Esophagus squamous epithelium (tissue), 5 donors: ENCODE data around the gene CA11. TPM values are rescaled to one million over a fixed set of nuclear protein-coding genes. Genes with fewer than 3 reads are reported as not detected.

ENCODE experiments used
- DNase-seq: peaks from one replicate; lab custom pipeline; 2025; lab: John Stamatoyannopoulos, UW
- H3K27ac ChIP-seq, 4 donors: fragments of 200-600 bp; sonication (generic); one replicate each; pipeline ENCODE4 v1.5.1; 2016 to 2019; ENCODE audit warnings: mild to moderate bottlenecking in 1 of 4
- H3K27me3 ChIP-seq, 4 donors: fragments of 200-600 bp; sonication (generic); 1 replicate in 3 of 4; 2 replicates in 1 of 4; pipeline versions ENCODE4 v1.5.1 to v1.6.0; 2017 to 2021; ENCODE audit warnings: antibody characterized with exemption in 1 of 4
- H3K36me3 ChIP-seq, 3 donors: fragments of 200-600 bp; sonication (generic); one replicate each; pipeline ENCODE4 v1.5.1; 2016 to 2019
- H3K4me1 ChIP-seq, 3 donors: fragments of 200-600 bp; sonication (generic); one replicate each; pipeline ENCODE4 v1.5.1; 2017 to 2019
- H3K4me3 ChIP-seq, 4 donors: fragments of 200-600 bp; sonication (generic); 1 replicate in 3 of 4; 2 replicates in 1 of 4; pipeline ENCODE4 v1.5.1; 2016 to 2019; ENCODE audit warnings: mild to moderate bottlenecking in 2 of 4, moderate library complexity in 1 of 4
- H3K9me3 ChIP-seq, 3 donors: fragments of 200-600 bp; sonication (generic); one replicate each; pipeline ENCODE4 v1.5.1; 2016 to 2019
- CTCF ChIP-seq, 6 experiments: fragments of 450-650 bp in 4 of 6; fragments of 200-600 bp in 2 of 6; sonication (generic) in 2 of 6; IDR thresholded peaks; one replicate each; pipeline ENCODE4 v1.5.1; 2016 to 2019; ENCODE audit warnings: antibody characterized with exemption in 6 of 6, mild to moderate bottlenecking in 4 of 6, moderate library complexity in 4 of 6
- POLR2A ChIP-seq, 4 donors: fragments of 450-650 bp; IDR thresholded peaks; one replicate each; pipeline ENCODE4 v1.6.1; 2017; ENCODE audit warnings: antibody characterized with exemption in 4 of 4, mild to moderate bottlenecking in 4 of 4, moderate library complexity in 3 of 4
- WGBS, 2 donors: methylation state at CpG; one replicate each; pipeline ENCODE4 v1.1.5; 2018; 5-methylcytosine and 5-hydroxymethylcytosine counted together
- intact Hi-C: fragments of 100-400 bp; cut with DNase I; formaldehyde crosslinking; loops from one replicate; pipeline ENCODE4 v1.15.0; 2022
- total RNA-seq, 4 donors: library from RNA; depleted of rRNA; stranded (reverse); fragments of >200 nt; gene quantifications; one replicate each; pipeline ENCODE4 v1.1.0, GENCODE V29; 2016
- donor health status: DM: yes; HTN: yes; CAD: no.

Gene CA11
- total RNA-seq, 4 donors from 2014 or later: 1.4 to 6.9 (median 5.2) TPM

- H3K27ac ChIP-seq: peak overlapping the region; percentile 95 to 98 (median 96)
- H3K36me3 ChIP-seq: peaks cover 0 to 27% (median 0%) of the 10 kb centered on the region in 3 donors
- no peak for TF ChIP-seq CTCF (IDR thresholded peaks at IDR 0.05)
- peak in 3 of 4 donors; percentile 68 to 92 (median 85) for TF ChIP-seq POLR2A (IDR thresholded peaks at IDR 0.05)
- H3K4me1 ChIP-seq: peaks cover 45 to 86% (median 52%) of the 10 kb centered on the region in 3 donors
- H3K27me3 ChIP-seq: no peaks in the 10 kb centered on the region
- peak overlapping the region; percentile 63 to 86 (median 76) for H3K4me3 ChIP-seq
- intact Hi-C loops: no loop called here
- 0 to 8% methylated on average over 3 of the region's 67 CpGs for WGBS, 2 donors
- H3K9me3 ChIP-seq: no peaks in the 10 kb centered on the region
- DNase-seq: no peak
Observed at GRCh38 chr19:48635263-48635965, 10.6 kb downstream of the CA11 start.

- H3K27ac ChIP-seq: peak overlapping the region; percentile 95 to 98 (median 96)
- intact Hi-C loops: no loop called here
- 6 to 13% methylated on average over 10 to 14 of the region's 37 CpGs for WGBS, 2 donors
- H3K27me3 ChIP-seq: no peaks in the 10 kb centered on the region
- peaks cover 48 to 90% (median 55%) of the 10 kb centered on the region in 3 donors for H3K4me1 ChIP-seq
- no peaks in the 10 kb centered on the region for H3K9me3 ChIP-seq
- peak in 3 of 4 donors; percentile 49 to 86 (median 69) for TF ChIP-seq POLR2A (IDR thresholded peaks at IDR 0.05)
- TF ChIP-seq CTCF (IDR thresholded peaks at IDR 0.05): peak in 1 of 6 experiments; percentile 2
- peak overlapping the region; percentile 63 to 86 (median 76) for H3K4me3 ChIP-seq
- peaks cover 0 to 35% (median 0%) of the 10 kb centered on the region in 3 donors for H3K36me3 ChIP-seq
- peak; percentile 84 for DNase-seq
Observed at GRCh38 chr19:48634424-48635262, 11.3 kb downstream of the CA11 start.

- DNase-seq: no peak
- peak overlapping the region; percentile 4 to 68 (median 46) for H3K4me3 ChIP-seq
- no peaks in the 10 kb centered on the region for H3K9me3 ChIP-seq
- peaks cover 47 to 90% (median 54%) of the 10 kb centered on the region in 3 donors for H3K4me1 ChIP-seq
- peak overlapping the region; percentile 95 to 98 (median 96) for H3K27ac ChIP-seq
- WGBS, 2 donors: 38 to 42% methylated on average over 5 to 7 of the region's 7 CpGs
- intact Hi-C loops: no loop called here
- TF ChIP-seq CTCF (IDR thresholded peaks at IDR 0.05): peak in 1 of 6 experiments; percentile 2
- no peak for TF ChIP-seq POLR2A (IDR thresholded peaks at IDR 0.05)
- peaks cover 0 to 41% (median 0%) of the 10 kb centered on the region in 3 donors for H3K36me3 ChIP-seq
- H3K27me3 ChIP-seq: no peaks in the 10 kb centered on the region
Observed at GRCh38 chr19:48634036-48634342, 12.0 kb downstream of the CA11 start.

- DNase-seq: no peak
Observed at GRCh38 chr19:48633148-48634035, 12.6 kb downstream of the CA11 start.

More at GRCh38 chr19:48633148-48634035, 12.6 kb downstream of the CA11 start:
- intact Hi-C loops: no loop called here
- Histone ChIP-seq H3K4me3 (peak overlapping the region in 2 of 4 donors; percentile 29 to 68), H3K27ac (peak overlapping the region; percentile 95 to 98 (median 96)), H3K4me1 (peaks cover 42 to 84% (median 48%) of the 10 kb centered on the region in 3 donors), H3K9me3 (no peaks in the 10 kb centered on the region), H3K36me3 (peaks cover 0 to 47% (median 0%) of the 10 kb centered on the region in 3 donors), H3K27me3 (no peaks in the 10 kb centered on the region)
- TF ChIP-seq CTCF (IDR thresholded peaks at IDR 0.05) (no peak), POLR2A (IDR thresholded peaks at IDR 0.05) (no peak)
- 45 to 68% methylated on average over 7 to 12 of the region's 22 CpGs for WGBS, 2 donors
